HEK293 (cell line): ENCODE data around the gene STOX2.

ENCODE experiments used
- MYNN ChIP-seq: fragments of 450-650 bp; formaldehyde crosslinking; IDR thresholded peaks from 2 replicates; pipeline ENCODE4 v1.5.1; 2016; ENCODE audit warnings: missing biosample characterization, missing genetic modification characterization, borderline replicate concordance
- ZNF341 ChIP-seq: fragments of 450-650 bp; formaldehyde crosslinking; IDR thresholded peaks from 2 replicates; pipeline ENCODE4; 2016; ENCODE audit warnings: low read depth, missing biosample characterization, missing genetic modification characterization
- TF ChIP-seq, protein P1 (sequence below): fragments of 450-650 bp; formaldehyde crosslinking; IDR thresholded peaks from 2 replicates; pipeline ENCODE4 v1.5.1; 2016; ENCODE audit warnings: missing biosample characterization, missing genetic modification characterization
- TF ChIP-seq, protein P2 (sequence below): fragments of 450-650 bp; formaldehyde crosslinking; IDR thresholded peaks from 2 replicates; pipeline ENCODE4 v1.5.1; 2016; ENCODE audit warnings: missing biosample characterization, missing genetic modification characterization, low read depth
- TF ChIP-seq, protein P3 (sequence below): fragments of 450-650 bp; formaldehyde crosslinking; IDR thresholded peaks from 2 replicates; pipeline ENCODE4 v1.5.1; 2017; ENCODE audit warnings: missing biosample characterization, mild to moderate bottlenecking, missing genetic modification characterization, moderate library complexity

DNA sequence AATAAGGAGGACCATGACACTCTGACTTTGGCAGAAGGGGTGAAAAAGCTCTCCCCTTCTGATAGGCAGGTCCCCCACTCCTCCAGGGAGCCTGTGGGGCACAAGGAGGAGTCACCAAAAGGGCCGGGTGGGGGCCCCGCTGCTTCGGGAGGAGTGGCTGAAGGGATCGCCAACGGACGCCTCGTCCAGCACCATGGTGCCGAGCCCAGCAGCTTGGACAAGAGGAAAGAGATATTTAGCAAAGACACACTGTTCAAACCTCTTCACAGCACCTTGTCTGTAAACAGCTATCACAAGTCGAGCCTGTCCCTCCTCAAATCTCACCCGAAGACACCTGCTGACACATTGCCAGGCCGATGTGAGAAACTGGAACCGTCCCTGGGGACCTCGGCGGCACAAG is 105.6 kb downstream of the STOX2 start:
- TF ChIP-seq ZNF341 (tag by site-specific recombination) = no peak
- TF ChIP-seq, protein P1, sequence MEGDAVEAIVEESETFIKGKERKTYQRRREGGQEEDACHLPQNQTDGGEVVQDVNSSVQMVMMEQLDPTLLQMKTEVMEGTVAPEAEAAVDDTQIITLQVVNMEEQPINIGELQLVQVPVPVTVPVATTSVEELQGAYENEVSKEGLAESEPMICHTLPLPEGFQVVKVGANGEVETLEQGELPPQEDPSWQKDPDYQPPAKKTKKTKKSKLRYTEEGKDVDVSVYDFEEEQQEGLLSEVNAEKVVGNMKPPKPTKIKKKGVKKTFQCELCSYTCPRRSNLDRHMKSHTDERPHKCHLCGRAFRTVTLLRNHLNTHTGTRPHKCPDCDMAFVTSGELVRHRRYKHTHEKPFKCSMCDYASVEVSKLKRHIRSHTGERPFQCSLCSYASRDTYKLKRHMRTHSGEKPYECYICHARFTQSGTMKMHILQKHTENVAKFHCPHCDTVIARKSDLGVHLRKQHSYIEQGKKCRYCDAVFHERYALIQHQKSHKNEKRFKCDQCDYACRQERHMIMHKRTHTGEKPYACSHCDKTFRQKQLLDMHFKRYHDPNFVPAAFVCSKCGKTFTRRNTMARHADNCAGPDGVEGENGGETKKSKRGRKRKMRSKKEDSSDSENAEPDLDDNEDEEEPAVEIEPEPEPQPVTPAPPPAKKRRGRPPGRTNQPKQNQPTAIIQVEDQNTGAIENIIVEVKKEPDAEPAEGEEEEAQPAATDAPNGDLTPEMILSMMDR (tag by site-specific recombination) = no peak
- TF ChIP-seq MYNN = no peak
- TF ChIP-seq, protein P2, sequence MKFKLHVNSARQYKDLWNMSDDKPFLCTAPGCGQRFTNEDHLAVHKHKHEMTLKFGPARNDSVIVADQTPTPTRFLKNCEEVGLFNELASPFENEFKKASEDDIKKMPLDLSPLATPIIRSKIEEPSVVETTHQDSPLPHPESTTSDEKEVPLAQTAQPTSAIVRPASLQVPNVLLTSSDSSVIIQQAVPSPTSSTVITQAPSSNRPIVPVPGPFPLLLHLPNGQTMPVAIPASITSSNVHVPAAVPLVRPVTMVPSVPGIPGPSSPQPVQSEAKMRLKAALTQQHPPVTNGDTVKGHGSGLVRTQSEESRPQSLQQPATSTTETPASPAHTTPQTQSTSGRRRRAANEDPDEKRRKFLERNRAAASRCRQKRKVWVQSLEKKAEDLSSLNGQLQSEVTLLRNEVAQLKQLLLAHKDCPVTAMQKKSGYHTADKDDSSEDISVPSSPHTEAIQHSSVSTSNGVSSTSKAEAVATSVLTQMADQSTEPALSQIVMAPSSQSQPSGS = no peak
- TF ChIP-seq, protein P3, sequence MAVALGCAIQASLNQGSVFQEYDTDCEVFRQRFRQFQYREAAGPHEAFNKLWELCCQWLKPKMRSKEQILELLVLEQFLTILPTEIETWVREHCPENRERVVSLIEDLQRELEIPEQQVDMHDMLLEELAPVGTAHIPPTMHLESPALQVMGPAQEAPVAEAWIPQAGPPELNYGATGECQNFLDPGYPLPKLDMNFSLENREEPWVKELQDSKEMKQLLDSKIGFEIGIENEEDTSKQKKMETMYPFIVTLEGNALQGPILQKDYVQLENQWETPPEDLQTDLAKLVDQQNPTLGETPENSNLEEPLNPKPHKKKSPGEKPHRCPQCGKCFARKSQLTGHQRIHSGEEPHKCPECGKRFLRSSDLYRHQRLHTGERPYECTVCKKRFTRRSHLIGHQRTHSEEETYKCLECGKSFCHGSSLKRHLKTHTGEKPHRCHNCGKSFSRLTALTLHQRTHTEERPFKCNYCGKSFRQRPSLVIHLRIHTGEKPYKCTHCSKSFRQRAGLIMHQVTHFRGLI = no peak
